GM23248 (cell line): ENCODE data around the gene ADAM17. TPM values are rescaled to one million over a fixed set of nuclear protein-coding genes. Genes with fewer than 3 reads are reported as not detected.

ENCODE experiments used
- DNase-seq: peaks from one replicate; pipeline ENCODE4 v3.0.0-alpha.2; 2015
- H2AFZ ChIP-seq: fragments of 200-600 bp; sonication (generic); 2 replicates; pipeline ENCODE4 v1.6.1; 2016; ENCODE audit warnings: antibody characterized with exemption
- H3F3A ChIP-seq: fragments of 200-600 bp; sonication (generic); 2 replicates; pipeline ENCODE4 v1.6.1; 2016; ENCODE audit warnings: mild to moderate bottlenecking, antibody characterized with exemption, mixed run types; ENCODE audit not compliant: insufficient read depth
- H3K27ac ChIP-seq: fragments of 200-600 bp; sonication (generic); 2 replicates; pipeline ENCODE4 v1.5.1; 2016; ENCODE audit warnings: mild to moderate bottlenecking
- H3K27me3 ChIP-seq: fragments of 200-600 bp; sonication (generic); replicated peaks from 2 replicates; pipeline ENCODE4 v1.6.1; 2016; ENCODE audit warnings: mild to moderate bottlenecking; ENCODE audit not compliant: insufficient read depth
- H3K36me3 ChIP-seq: fragments of 200-600 bp; sonication (generic); 2 replicates; pipeline ENCODE4 v1.6.1; 2016; ENCODE audit warnings: low read depth, mild to moderate bottlenecking
- H3K4me1 ChIP-seq: fragments of 200-600 bp; sonication (generic); 2 replicates; pipeline ENCODE4 v1.6.1; 2016; ENCODE audit warnings: mild to moderate bottlenecking; ENCODE audit not compliant: insufficient read depth
- H3K4me2 ChIP-seq: fragments of 200-600 bp; sonication (generic); one replicate; pipeline ENCODE4 v1.6.1; 2016; ENCODE audit warnings: mild to moderate bottlenecking; ENCODE audit not compliant: unreplicated experiment
- H3K4me3 ChIP-seq: fragments of 200-600 bp; sonication (generic); 2 replicates; pipeline ENCODE4 v1.5.1; 2016; ENCODE audit warnings: mild to moderate bottlenecking
- H3K79me2 ChIP-seq: fragments of 200-600 bp; sonication (generic); 2 replicates; pipeline ENCODE4 v1.6.1; 2016; ENCODE audit warnings: mild to moderate bottlenecking; ENCODE audit not compliant: insufficient read depth
- H3K9ac ChIP-seq: fragments of 200-600 bp; sonication (generic); 2 replicates; pipeline ENCODE4 v1.6.1; 2016; ENCODE audit warnings: mild to moderate bottlenecking
- H3K9me2 ChIP-seq: fragments of 200-600 bp; sonication (generic); 2 replicates; pipeline ENCODE4 v1.6.1; 2016; ENCODE audit warnings: mixed run types, mild to moderate bottlenecking, moderate library complexity; ENCODE audit not compliant: insufficient read depth
- H3K9me3 ChIP-seq: fragments of 200-600 bp; sonication (generic); one replicate; pipeline ENCODE4 v1.6.1; 2017; ENCODE audit warnings: low read depth
- H4K20me1 ChIP-seq: fragments of 200-600 bp; sonication (generic); 2 replicates; pipeline ENCODE4 v1.6.0; 2016; ENCODE audit not compliant: insufficient read depth
- EZH2 ChIP-seq: fragments of 200-600 bp; sonication (generic); IDR thresholded peaks from 2 replicates; pipeline ENCODE4 v1.6.1; 2018; ENCODE audit warnings: antibody characterized with exemption, mild to moderate bottlenecking; ENCODE audit not compliant: insufficient read depth, poor library complexity, severe bottlenecking
- EZH2phosphoT487 ChIP-seq: fragments of 200-600 bp; sonication (generic); IDR thresholded peaks from 2 replicates; pipeline ENCODE4 v1.6.1; 2018; ENCODE audit warnings: antibody characterized with exemption, moderate library complexity, mild to moderate bottlenecking, low read depth; ENCODE audit not compliant: insufficient read depth
- WGBS, 2 experiments: methylation state at CpG; one replicate each; pipeline ENCODE4 v1.1.6; 2015 to 2017; ENCODE audit warnings: low lambda C conversion rate in 2 of 2, low coverage in 1 of 2; ENCODE audit errors: missing lambda C conversion rate in 2 of 2; 5-methylcytosine and 5-hydroxymethylcytosine counted together
- in situ Hi-C: fragments of 300-500 bp; cut with MboI; formaldehyde crosslinking; loops from 2 replicates; pipeline ENCODE4 v1.15.0; 2020
- polyA plus RNA-seq: library from polyadenylated mRNA; unstranded; fragments of >200 nt; fragmentation: Nextera tagmentation; extraction: Ambion mirVana; gene quantifications from 2 replicates; pipeline ENCODE4 v1.2.1, GENCODE V29; 2016
- total RNA-seq: library from RNA; depleted of rRNA; stranded (reverse); fragments of >200 nt; shearing (Covaris generic); gene quantifications from 2 replicates; pipeline ENCODE4 v1.2.3, GENCODE V29; 2014

ADAM17 gene
- total and polyA plus RNA-seq, 2 experiments from 2014 or later: 20.9 to 31.8 TPM

- WGBS, 2 experiments: 86 to 87% methylated on average over 7 to 46 of the region's 46 CpGs
- H2AFZ ChIP-seq: no peak overlapping the region
These were observed 89.4 kb downstream of the ADAM17 start for GRCh38 chr2:9466147-9466683.

GRCh38 chr2:9465170-9465569 lies 90.5 kb downstream of the ADAM17 start:
- in situ Hi-C loops: no loop called here

More at GRCh38 chr2:9466147-9466683, 89.4 kb downstream of the ADAM17 start:
- Histone ChIP-seq H3K4me1 (no peaks in the 10 kb centered on the region), H3K4me2 (no peak overlapping the region), H4K20me1 (no peaks in the 10 kb centered on the region), H3K9ac (no peak overlapping the region), H3K4me3 (no peak overlapping the region), H3F3A (no peaks in the 10 kb centered on the region), H3K36me3 (no peaks in the 10 kb centered on the region), H3K27me3 (no peaks in the 10 kb centered on the region), H3K9me3 (no peaks in the 10 kb centered on the region), H3K79me2 (no peaks in the 10 kb centered on the region), H3K9me2 (no peaks in the 10 kb centered on the region), H3K27ac (no peak overlapping the region)
- TF ChIP-seq EZH2 (no peak), EZH2phosphoT487 (no peak)
- in situ Hi-C loops: no loop called here
- no peak for DNase-seq

DNA sequence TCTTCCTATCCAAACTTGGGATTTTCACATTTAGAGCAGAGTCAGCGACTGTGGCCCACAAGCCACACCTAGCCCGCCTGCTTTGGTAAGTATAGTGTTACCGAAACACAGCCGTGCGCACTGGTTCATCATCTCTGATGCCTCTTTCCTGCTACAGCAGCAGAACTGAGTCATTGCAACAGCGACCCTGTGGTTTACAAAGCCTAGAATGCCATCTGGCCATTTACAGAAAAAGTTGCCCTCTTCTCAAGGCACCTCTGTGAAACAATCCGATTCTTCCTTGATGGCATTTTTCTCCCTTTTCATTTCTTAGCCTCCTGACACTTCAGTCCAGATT lies 92.0 kb downstream of the ADAM17 start:
- WGBS, 2 experiments: 88 to 90% methylated on average over 7 of the region's 7 CpGs
- no peak overlapping the region for H3K4me3 ChIP-seq
- no peaks in the 10 kb centered on the region for H3K9me2 ChIP-seq
- no peak for DNase-seq
- TF ChIP-seq EZH2phosphoT487 (no peak), EZH2 (no peak)
- H2AFZ ChIP-seq: no peak overlapping the region
- H3K36me3 ChIP-seq: 0 out of 2 replicates have a peak, but pooled peaks cover 3% of the 10 kb centered on the region
- no peak overlapping the region for H3K4me2 ChIP-seq
- in situ Hi-C loops: no loop called here
- no peaks in the 10 kb centered on the region for H3K27me3 ChIP-seq
- no peaks in the 10 kb centered on the region for H3F3A ChIP-seq
- no peak overlapping the region for H3K27ac ChIP-seq
- H3K4me1 ChIP-seq: no peaks in the 10 kb centered on the region
- no peaks in the 10 kb centered on the region for H3K9me3 ChIP-seq
- no peak overlapping the region for H3K9ac ChIP-seq
- no peaks in the 10 kb centered on the region for H4K20me1 ChIP-seq
- H3K79me2 ChIP-seq: no peaks in the 10 kb centered on the region

More at GRCh38 chr2:9465170-9465569, 90.5 kb downstream of the ADAM17 start:
- H3K27me3 ChIP-seq: no peaks in the 10 kb centered on the region
- 87 to 91% methylated on average over 7 of the region's 7 CpGs for WGBS, 2 experiments
- H3K79me2 ChIP-seq: no peaks in the 10 kb centered on the region
- H3K9me3 ChIP-seq: no peaks in the 10 kb centered on the region
- no peak overlapping the region for H3K4me2 ChIP-seq
- H2AFZ ChIP-seq: no peak overlapping the region
- H3K4me1 ChIP-seq: no peaks in the 10 kb centered on the region
- no peaks in the 10 kb centered on the region for H4K20me1 ChIP-seq
- no peaks in the 10 kb centered on the region for H3K9me2 ChIP-seq
- TF ChIP-seq EZH2phosphoT487: no peak
- TF ChIP-seq EZH2: no peak
- no peak overlapping the region for H3K4me3 ChIP-seq
- no peak overlapping the region for H3K9ac ChIP-seq
- H3F3A ChIP-seq: no peaks in the 10 kb centered on the region
- DNase-seq: no peak
- no peaks in the 10 kb centered on the region for H3K36me3 ChIP-seq
- H3K27ac ChIP-seq: no peak overlapping the region

DNA sequence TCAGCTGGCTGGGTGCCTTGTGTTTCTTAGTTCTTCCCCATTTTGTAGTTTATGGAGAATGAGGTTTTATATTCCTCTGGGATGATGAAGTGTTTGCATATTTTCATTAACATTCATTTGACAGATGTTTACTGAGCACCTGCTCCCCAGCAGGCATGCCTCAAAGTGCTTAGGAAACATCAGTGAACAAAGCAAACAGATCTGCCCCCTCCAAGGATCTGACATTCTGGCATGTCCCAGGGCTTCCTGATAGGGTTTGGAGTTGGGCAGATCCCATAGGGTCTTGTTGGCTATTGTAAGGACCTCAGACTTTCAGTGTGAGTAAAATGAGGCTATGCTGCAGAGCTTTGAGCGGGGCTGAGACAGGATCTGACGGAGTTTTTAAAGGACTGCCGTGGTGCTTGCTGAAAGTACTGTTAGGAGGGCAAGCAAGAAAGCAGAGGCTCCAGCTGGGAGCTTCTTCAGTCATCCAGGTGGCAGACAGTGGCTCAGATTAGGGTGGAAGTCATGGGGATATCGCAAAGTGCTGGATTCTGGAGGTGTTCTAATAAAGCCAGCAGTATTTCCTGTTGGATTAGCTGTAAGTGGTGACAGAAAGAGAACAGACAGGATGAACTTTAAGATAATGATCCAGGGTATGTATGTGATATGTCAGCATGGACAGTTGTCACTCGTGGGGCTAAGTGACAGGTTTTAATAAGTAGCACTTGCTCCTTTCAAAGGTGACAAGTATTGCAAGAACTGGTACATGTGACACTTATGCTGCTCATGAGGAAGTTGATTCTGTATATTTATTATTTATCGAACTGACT lies 92.5 kb downstream of the ADAM17 start:
- H3K79me2 ChIP-seq: no peaks in the 10 kb centered on the region
- no peak overlapping the region for H2AFZ ChIP-seq
- no peaks in the 10 kb centered on the region for H3K4me1 ChIP-seq
- no peak overlapping the region for H3K4me3 ChIP-seq
- no peaks in the 10 kb centered on the region for H3K27me3 ChIP-seq
- H3K9ac ChIP-seq: no peak overlapping the region
- no peaks in the 10 kb centered on the region for H3F3A ChIP-seq
- in situ Hi-C loops: no loop called here
- H3K9me3 ChIP-seq: no peaks in the 10 kb centered on the region
- TF ChIP-seq EZH2phosphoT487 (no peak), EZH2 (no peak)
- no peak for DNase-seq
- no peaks in the 10 kb centered on the region for H3K9me2 ChIP-seq
- WGBS, 2 experiments: 97 to 99% methylated on average over 6 of the region's 6 CpGs
- no peak overlapping the region for H3K27ac ChIP-seq
- H3K4me2 ChIP-seq: no peak overlapping the region
- peaks cover 8% of the 10 kb centered on the region; the same call in 1 of the 2 replicates for H3K36me3 ChIP-seq
- H4K20me1 ChIP-seq: no peaks in the 10 kb centered on the region
